ENCODE measurements around the gene CRELD2.

CRELD2 gene

GRCh38 chr22:49948116-49948957 lies 29.9 kb downstream of the CRELD2 start:
- no peak for DNase-seq

DNA sequence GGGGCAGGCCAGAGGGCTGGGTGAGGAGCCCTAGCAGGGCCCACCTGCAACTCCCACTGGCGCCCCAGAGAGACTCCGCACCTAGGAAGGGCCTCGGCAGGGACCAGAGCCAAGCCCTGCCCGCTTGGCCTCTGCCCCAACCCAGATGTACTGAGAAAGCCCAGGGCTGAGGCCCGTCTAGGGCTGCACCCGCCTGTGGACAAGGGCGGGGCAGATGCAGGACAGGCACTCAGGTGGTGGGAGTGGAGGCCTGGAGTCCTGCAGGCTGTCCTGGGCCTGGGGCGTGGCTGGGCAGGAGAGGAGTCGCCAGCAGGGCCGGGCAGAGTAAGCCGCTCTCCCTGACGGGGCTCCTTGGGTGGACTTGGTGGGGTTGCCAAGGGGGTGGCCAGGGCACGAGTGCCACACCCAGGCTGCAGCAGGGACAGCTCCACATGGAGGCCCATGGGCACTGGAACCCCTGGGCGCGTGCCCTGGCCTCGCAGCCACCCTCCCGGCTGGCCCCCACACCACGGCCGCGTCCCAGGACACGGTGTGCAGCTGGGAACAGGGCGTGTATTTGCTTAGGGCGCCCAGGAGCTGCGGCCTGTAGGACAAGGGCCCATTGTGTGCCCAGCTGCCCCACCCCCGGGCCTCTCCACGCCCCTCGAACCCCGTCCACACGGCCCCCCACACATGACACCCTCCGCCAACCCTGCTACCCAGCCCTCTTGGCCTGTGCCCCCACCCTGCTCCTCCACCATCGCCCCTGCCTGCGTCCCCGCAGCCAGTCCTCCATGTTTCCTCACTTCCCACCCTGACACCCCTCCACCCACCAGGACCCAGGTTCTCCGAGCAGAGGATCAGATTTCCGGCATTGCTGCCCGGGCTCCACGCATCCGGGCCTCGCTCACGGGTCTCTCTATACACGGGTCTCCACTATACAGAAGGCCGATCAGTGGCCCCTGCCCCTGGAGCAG lies 30.8 kb downstream of the CRELD2 start:
- DNase-seq: no peak

- no peak for DNase-seq
These were observed 31.5 kb downstream of the CRELD2 start for GRCh38 chr22:49949914-49950292.

GRCh38 chr22:49950396-49950994 lies 32.1 kb downstream of the CRELD2 start:
- no peak for DNase-seq

GRCh38 chr22:49951000-49951677 lies 32.7 kb downstream of the CRELD2 start:
- DNase-seq: no peak

GRCh38 chr22:49951678-49951985 lies 33.2 kb downstream of the CRELD2 start:
- DNase-seq: no peak

DNA sequence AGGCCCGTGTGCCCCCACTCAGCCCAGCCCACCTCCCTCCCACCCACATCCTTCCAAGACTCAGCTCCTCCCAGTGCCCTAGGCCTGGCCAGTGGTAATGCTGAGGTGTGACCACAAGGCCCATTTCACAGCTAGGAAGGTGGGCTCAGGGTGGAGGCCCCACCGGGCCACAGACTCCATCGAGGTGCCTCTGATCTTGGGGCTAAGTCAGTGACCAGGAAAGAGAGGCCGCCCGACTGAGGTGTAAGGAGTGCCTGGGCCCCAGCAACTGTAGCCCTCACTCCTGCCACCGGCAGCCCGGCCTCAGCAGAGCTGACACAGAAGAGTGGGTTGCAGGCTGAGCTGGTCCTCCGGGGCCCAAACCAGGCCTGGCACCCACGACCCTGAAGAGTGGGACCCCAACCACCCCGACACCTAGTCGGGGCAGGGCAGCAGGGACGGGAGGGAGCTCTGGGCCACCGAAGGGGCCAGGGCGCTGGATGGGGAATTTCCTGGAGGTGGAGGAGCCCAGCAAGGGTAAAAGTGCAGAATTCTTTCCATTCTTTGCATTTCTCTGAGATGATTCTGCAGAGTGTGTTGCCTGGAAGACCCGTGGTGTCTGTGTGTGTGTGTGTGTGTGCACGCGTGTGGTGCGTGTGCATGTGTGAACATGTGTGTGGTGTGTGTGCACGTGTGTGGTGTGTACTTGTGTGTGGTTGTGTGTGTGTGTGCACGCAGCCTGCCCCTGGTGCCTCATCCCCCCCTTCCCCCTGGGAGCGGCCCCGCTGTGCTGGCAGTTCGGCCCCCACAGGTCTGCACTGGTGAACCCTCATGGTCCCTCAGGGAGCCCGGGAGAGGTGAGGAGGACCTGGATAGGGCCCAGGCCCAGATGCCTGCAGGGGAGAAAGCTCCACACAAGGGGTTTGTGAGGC lies 33.8 kb downstream of the CRELD2 start:
- DNase-seq: no peak

- no peak for DNase-seq
These were observed 34.7 kb downstream of the CRELD2 start for GRCh38 chr22:49953027-49953679.

DNA sequence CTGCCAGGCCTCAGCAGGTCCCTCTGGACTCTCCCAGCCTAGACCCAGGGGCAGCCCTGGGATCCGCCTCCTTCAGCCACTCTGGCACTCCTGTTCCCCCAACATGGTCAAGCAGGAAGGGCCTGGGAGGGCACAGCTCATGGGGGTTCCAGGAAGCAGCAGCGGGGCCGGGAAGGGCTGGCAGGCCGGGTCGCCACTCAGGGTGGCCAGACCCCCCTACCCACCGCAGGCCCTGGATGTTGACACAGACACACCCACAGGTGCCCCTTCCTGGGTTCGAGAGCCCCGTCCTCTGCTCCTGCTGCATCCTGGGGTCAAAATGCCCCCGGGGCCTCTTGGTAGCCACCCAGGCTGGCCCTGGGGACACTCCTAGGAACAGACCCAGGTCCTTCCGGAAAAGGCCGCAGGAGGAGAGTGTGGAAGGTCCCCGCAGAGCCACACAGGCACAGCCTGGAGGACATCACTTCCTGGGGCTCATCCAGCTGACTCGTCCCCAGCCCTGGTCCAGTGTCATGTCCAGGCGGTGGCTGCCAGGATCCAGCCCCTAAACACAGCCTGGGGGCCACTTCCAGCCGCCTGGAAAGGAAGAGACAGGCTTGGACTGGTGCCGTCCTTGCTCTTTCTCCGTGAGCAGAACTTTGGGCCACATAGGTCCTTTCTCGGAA lies 35.4 kb downstream of the CRELD2 start:
- no peak for DNase-seq

DNA sequence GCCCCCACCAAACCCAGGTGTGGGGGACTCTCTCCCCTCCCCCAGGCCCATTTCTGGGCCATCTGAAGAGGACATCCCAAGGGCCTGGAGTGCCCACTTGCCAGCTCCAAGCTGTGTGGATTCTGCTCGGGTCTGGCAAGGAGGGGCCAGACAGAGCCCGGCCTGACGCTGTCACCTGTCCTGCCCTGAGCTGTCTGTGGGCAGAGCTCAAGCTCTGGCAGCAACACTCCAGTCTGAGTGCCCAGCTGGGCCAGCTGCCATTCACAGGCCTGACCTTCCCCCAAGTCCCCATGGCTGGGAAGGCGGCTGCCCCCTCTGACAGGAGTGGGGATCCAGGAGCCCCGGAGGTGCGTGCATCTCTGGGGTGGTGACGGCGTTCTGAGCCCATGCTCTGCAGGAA lies 35.9 kb downstream of the CRELD2 start:
- DNase-seq: no peak

- no peak for DNase-seq
These were observed 36.7 kb downstream of the CRELD2 start for GRCh38 chr22:49954991-49955580.

GRCh38 chr22:49955581-49956417 lies 37.4 kb downstream of the CRELD2 start:
- DNase-seq: no peak

GRCh38 chr22:49956418-49956770 lies 38.0 kb downstream of the CRELD2 start:
- no peak for DNase-seq

DNA sequence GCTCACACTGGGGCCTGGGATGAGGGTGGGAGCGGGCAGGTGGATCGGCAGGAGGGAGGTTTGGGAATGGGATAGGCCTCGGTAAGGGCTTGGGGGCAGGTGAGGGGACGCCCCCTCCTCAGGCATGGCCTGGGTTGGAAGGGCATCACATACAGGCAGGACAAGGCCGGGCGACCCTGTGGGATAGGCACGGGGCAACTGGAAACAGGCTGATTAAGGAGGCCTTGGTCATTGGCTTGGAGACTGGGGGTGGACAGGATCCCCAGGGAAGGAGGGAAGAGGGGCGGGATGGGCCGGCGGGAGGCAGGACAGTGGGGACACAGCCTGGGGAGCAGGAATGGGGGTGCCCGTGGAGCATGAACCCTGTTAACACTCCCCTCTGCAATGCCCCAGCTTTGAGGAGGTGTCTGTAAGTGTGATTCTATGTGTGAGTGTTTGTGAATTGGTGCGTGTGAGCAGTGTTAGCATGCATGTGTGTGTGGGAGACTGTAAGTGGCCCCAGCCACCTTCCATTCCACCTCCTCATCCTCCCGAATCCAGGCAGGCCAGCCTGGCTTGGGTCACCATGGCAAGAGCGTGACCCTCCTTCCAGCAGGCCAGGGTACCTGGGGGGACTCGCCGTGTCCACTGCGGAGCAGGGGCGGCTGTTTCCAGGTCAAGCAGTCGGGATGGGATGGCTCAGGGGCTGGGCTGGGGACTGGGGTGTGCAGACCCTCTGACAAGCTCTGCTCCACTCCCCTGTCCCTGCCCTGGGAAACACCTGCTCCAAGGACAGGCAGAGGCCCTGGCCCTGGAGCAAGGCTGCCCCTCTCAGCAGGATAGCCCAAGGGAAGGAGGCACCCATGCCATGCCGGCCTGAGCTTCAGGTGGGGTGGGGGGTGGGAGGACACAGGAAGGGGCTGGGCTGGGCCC lies 38.7 kb downstream of the CRELD2 start:
- no peak for DNase-seq

- no peak for DNase-seq
These were observed 39.5 kb downstream of the CRELD2 start for GRCh38 chr22:49957826-49958365.

DNA sequence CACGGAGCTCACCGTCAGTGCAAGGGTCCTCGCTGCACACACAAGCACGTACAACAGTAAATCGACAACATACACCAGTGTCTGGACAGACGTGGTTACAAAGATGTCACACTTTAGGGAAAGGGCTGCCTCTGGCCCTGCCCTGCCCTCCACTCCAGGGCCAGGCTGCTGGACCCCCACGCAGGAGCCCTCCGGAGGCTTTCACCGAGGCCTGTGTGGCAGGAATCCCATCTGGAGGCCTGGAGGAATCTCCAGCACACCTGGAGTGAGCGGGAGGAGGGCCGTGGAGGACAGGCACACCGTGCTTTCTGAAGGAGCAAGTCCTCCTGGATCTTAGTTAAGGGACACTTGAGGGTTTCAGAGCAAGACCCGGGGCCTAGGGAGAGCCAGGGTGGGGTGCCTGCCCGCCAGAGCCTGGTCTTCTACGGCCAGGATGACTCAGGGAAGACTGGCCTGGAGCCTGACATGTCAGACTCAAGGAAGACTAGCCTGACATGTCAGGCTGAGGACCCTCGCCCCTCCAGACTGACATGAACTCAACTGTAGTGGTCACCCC lies 40.0 kb downstream of the CRELD2 start:
- no peak for DNase-seq

- DNase-seq: no peak
These were observed 40.7 kb downstream of the CRELD2 start for GRCh38 chr22:49958931-49959781.

All from NCI-H1930 (cell line).